CD14-positive monocyte (primary cell): ENCODE data around the gene ECE2. TPM values are rescaled to one million over a fixed set of nuclear protein-coding genes. Genes with fewer than 3 reads are reported as not detected.

Experiments
- DNase-seq, 3 donors: peaks; one replicate each; pipeline ENCODE4 v3.0.0-alpha.2; 2011 to 2022
- H2AFZ ChIP-seq: 2 replicates; pipeline ENCODE4 v1.6.0; 2012; ENCODE audit warnings: mild to moderate bottlenecking, low read depth, low read length, inconsistent platforms; ENCODE audit not compliant: insufficient read depth, poor library complexity, severe bottlenecking
- H3K27ac ChIP-seq, 2 donors: 1 replicate in 1 of 2; 2 replicates in 1 of 2; pipeline ENCODE4 v1.5.1; 2012 to 2013; ENCODE audit warnings: low read length in 2 of 2, control low read depth in 1 of 2, inconsistent platforms in 1 of 2, low read depth in 1 of 2, mild to moderate bottlenecking in 1 of 2
- H3K27me3 ChIP-seq, 2 donors: one replicate each; pipeline versions ENCODE4 v1.6.0 to v1.6.1; 2011 to 2013; ENCODE audit warnings: low read length in 2 of 2; ENCODE audit not compliant: control insufficient read depth in 2 of 2, insufficient read depth in 2 of 2
- H3K36me3 ChIP-seq, 2 donors: replicated peaks in 1 of 2; 1 replicate in 1 of 2; 2 replicates in 1 of 2; pipeline versions ENCODE4 v1.5.1 to v1.6.1; 2012 to 2013; ENCODE audit warnings: low read length in 2 of 2, control low read depth in 1 of 2, inconsistent platforms in 1 of 2, mild to moderate bottlenecking in 1 of 2; ENCODE audit not compliant: insufficient read depth in 2 of 2, control insufficient read depth in 1 of 2
- H3K4me1 ChIP-seq, 2 donors: 1 replicate in 1 of 2; 2 replicates in 1 of 2; pipeline versions ENCODE4 v1.5.1 to v1.6.1; 2012 to 2013; ENCODE audit warnings: low read length in 2 of 2, control low read depth in 1 of 2, inconsistent platforms in 1 of 2, mild to moderate bottlenecking in 1 of 2, moderate library complexity in 1 of 2; ENCODE audit not compliant: insufficient read depth in 2 of 2, control insufficient read depth in 1 of 2
- H3K4me2 ChIP-seq: replicated peaks from 2 replicates; pipeline ENCODE3; 2012; ENCODE audit warnings: low read length, moderate library complexity, mild to moderate bottlenecking; ENCODE audit not compliant: poor library complexity, severe bottlenecking; ENCODE audit errors: extremely low read depth
- H3K4me3 ChIP-seq, 3 experiments: fragments of 200-600 bp in 1 of 3; sonication (generic) in 1 of 3; replicated peaks in 1 of 3; 1 replicate in 2 of 3; 2 replicates in 1 of 3; pipeline ENCODE4 v1.5.1; 2011 to 2013; ENCODE audit warnings: low read length in 3 of 3, mild to moderate bottlenecking in 3 of 3, control low read depth in 2 of 3, low read depth in 2 of 3, inconsistent platforms in 1 of 3, moderate library complexity in 1 of 3
- H3K79me2 ChIP-seq: 2 replicates; pipeline ENCODE4 v1.6.0; 2012; ENCODE audit warnings: mild to moderate bottlenecking, control low read depth, inconsistent platforms, low read length, moderate library complexity; ENCODE audit not compliant: insufficient read depth
- H3K9ac ChIP-seq: 2 replicates; pipeline ENCODE4 v1.6.0; 2017; ENCODE audit warnings: low read length, mild to moderate bottlenecking; ENCODE audit not compliant: insufficient read depth, poor library complexity, severe bottlenecking
- H3K9me3 ChIP-seq, 2 donors: replicated peaks in 1 of 2; 1 replicate in 1 of 2; 2 replicates in 1 of 2; pipeline versions ENCODE4 v1.5.1 to v1.6.1; 2012 to 2013; ENCODE audit warnings: low read length in 2 of 2, control low read depth in 1 of 2; ENCODE audit not compliant: control insufficient read depth in 1 of 2, insufficient read depth in 1 of 2
- H4K20me1 ChIP-seq: 2 replicates; pipeline ENCODE4 v1.6.0; 2012; ENCODE audit warnings: mild to moderate bottlenecking, low read length, control low read depth, moderate library complexity; ENCODE audit not compliant: insufficient read depth
- H3K27ac Mint-ChIP-seq, 7 donors: one replicate each; pipeline ENCODE4 v1.8.0; 2020; ENCODE audit warnings: mild to moderate bottlenecking in 7 of 7, mixed read lengths in 7 of 7, moderate library complexity in 6 of 7, inconsistent platforms in 2 of 7
- H3K27me3 Mint-ChIP-seq, 3 donors: one replicate each; pipeline ENCODE4 v1.8.0; 2021 to 2022; ENCODE audit warnings: low read depth in 3 of 3, mild to moderate bottlenecking in 3 of 3, mixed read lengths in 3 of 3, moderate library complexity in 3 of 3, inconsistent platforms in 1 of 3
- H3K36me3 Mint-ChIP-seq, 2 donors: one replicate each; pipeline ENCODE4 v1.8.0; 2020; ENCODE audit warnings: mixed read lengths in 2 of 2, inconsistent platforms in 1 of 2, mild to moderate bottlenecking in 1 of 2
- H3K4me1 Mint-ChIP-seq: one replicate; pipeline ENCODE4 v1.8.0; 2020; ENCODE audit warnings: mild to moderate bottlenecking, mixed read lengths
- H3K4me3 Mint-ChIP-seq, 2 donors: one replicate each; pipeline ENCODE4 v1.8.0; 2020; ENCODE audit warnings: mild to moderate bottlenecking in 2 of 2, mixed read lengths in 2 of 2, moderate library complexity in 1 of 2
- H3K9me3 Mint-ChIP-seq, 7 donors: one replicate each; pipeline ENCODE4 v1.8.0; 2020 to 2022; ENCODE audit warnings: mixed read lengths in 7 of 7, mild to moderate bottlenecking in 6 of 7, moderate library complexity in 6 of 7, inconsistent platforms in 2 of 7
- CTCF ChIP-seq: fragments of 200-600 bp; IDR thresholded peaks from one replicate; pipeline ENCODE4 v1.8.0; 2022; ENCODE audit warnings: antibody characterized with exemption, mild to moderate bottlenecking
- WGBS: methylation state at CpG from one replicate; pipeline ENCODE4 v1.1.5; 2013; ENCODE audit warnings: missing lambda C conversion rate; ENCODE audit not compliant: insufficient coverage; 5-methylcytosine and 5-hydroxymethylcytosine counted together
- intact Hi-C, 2 donors: fragments of 100-400 bp; cut with micrococcal nuclease; formaldehyde crosslinking; loops; one replicate each; pipeline versions ENCODE4 v1.15.0 to v1.15.1; 2023
- polyA plus RNA-seq, 3 donors: library from polyadenylated mRNA; depleted of rRNA in 1 of 3; unstranded in 2 of 3; stranded (reverse) in 1 of 3; fragments of 300-500 nt in 2 of 3; fragments of >200 nt in 1 of 3; fragmentation: Illumina TruSeq in 2 of 3; gene quantifications; 1 replicate in 2 of 3; 2 replicates in 1 of 3; pipeline ENCODE4 v1.2.3, GENCODE V29; 2012 to 2021

The ECE2 gene
- polyA plus RNA-seq, 3 donors: not detected

- Mint-ChIP-seq H3K4me1 (peaks cover 2% of the 10 kb centered on the region), H3K36me3 (peaks cover 0 to 5% of the 10 kb centered on the region in 2 donors), H3K4me3 (peak overlapping the region in 1 of 2 donors; percentile 63), H3K27ac (no peak overlapping the region), H3K27me3 (peaks cover 51 to 79% (median 66%) of the 10 kb centered on the region in 3 donors), H3K9me3 (peaks cover 1 to 11% (median 5%) of the 10 kb centered on the region in 7 donors)
- no peaks in the 10 kb centered on the region for H4K20me1 ChIP-seq
- no peak for DNase-seq
- no peak overlapping the region for H3K4me2 ChIP-seq
- H3K4me1 ChIP-seq: no peaks in the 10 kb centered on the region
- no peaks in the 10 kb centered on the region for H3K79me2 ChIP-seq
- WGBS: 14% methylated on average over 1 of the region's 1 CpG
- no peak for TF ChIP-seq CTCF
- peaks cover 0 to 10% of the 10 kb centered on the region in 2 donors for H3K9me3 ChIP-seq
- no peak overlapping the region for H3K4me3 ChIP-seq
- H2AFZ ChIP-seq: no peak overlapping the region
- peaks cover 24 to 56% of the 10 kb centered on the region in 2 donors for H3K27me3 ChIP-seq
- no peak overlapping the region for H3K9ac ChIP-seq
- intact Hi-C loops: no loop called here
- H3K27ac ChIP-seq: no peak overlapping the region
- no peaks in the 10 kb centered on the region for H3K36me3 ChIP-seq
These were observed 3.6 kb upstream of the ECE2 start for GRCh38 chr3:184272269-184272668.

- no peak for DNase-seq
- Mint-ChIP-seq H3K36me3 (peaks cover 0 to 5% of the 10 kb centered on the region in 2 donors), H3K27ac (no peak overlapping the region), H3K9me3 (peaks cover 0 to 10% (median 0%) of the 10 kb centered on the region in 7 donors), H3K4me1 (peaks cover 2% of the 10 kb centered on the region), H3K4me3 (peak overlapping the region in 1 of 2 donors; percentile 68), H3K27me3 (peaks cover 46 to 80% (median 62%) of the 10 kb centered on the region in 3 donors)
- Histone ChIP-seq H3K9me3 (peaks cover 0 to 10% of the 10 kb centered on the region in 2 donors), H2AFZ (no peak overlapping the region), H3K27me3 (peaks cover 22 to 60% of the 10 kb centered on the region in 2 donors), H3K27ac (no peak overlapping the region), H3K4me3 (no peak overlapping the region), H3K36me3 (no peaks in the 10 kb centered on the region), H3K4me2 (no peak overlapping the region), H3K4me1 (no peaks in the 10 kb centered on the region), H3K79me2 (no peaks in the 10 kb centered on the region), H3K9ac (no peak overlapping the region), H4K20me1 (no peaks in the 10 kb centered on the region)
- no peak for TF ChIP-seq CTCF
- WGBS: 86% methylated on average over 12 of the region's 12 CpGs
- intact Hi-C loops: no loop called here
These were observed 481 bp upstream of the ECE2 start for GRCh38 chr3:184275381-184275701.
